HG03521 (cell line): Measurements from ENCODE around the gene TBL1Y.
"Not testable (repeated sequence)": the region's sequence is repeated elsewhere in the genome, so short reads cannot be mapped to it uniquely, and the experiment has no call there.

Source experiments
- ATAC-seq: cut with Tn5 transposase; IDR thresholded peaks from one replicate; pipeline ENCODE4 v1.9.1; 2021; ENCODE audit warnings: mild to moderate bottlenecking, moderate library complexity; ENCODE audit not compliant: unreplicated experiment

The TBL1Y gene

DNA sequence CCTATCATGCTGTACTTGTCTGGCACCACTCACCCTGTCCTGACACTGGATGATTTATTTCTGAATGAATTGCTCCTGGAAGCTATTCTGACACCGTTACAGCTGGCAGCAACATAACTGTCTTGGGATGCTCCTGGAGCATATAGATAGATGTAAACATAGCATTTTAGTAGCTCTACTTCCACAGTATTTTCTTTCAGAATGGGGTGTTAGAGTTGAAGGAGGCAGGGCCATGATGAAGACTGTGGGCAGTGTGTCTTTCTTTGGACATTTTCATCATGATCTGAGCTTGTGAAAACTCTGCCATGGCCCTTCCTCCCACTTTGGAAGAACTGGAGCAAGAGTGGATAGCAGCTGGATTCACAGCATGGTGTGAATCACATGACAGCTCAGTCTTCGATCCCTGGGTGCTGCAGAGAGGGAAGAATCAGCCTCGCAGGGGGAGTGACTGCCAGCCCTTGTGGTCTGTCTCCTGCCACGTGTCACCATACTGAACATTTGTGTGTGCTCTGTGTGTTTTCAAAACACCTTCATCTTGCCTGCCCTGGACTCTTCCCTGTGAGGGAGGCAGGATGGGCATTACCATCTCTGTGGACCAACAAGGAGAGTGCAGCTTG lies 61.9 kb downstream of the TBL1Y start:
- ATAC-seq = no peak

DNA sequence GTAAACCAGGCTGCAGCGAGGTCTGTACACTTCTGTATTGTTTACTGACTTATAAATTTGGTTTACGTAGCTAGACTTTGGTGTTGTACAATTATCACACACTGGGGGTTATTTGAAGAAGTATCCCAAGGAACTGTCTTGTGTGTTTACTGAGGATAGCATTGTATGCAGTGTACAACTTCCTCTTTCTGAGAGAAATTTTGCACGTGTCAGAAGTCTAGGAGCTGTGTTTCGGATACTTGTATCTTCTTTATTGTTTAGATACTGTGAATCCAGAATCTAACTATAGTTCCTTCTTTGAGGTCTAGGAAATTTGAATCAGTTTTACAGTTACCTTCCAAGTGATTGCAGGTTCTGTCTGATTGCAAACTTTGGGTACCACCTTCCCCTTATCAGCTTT lies 64.5 kb downstream of the TBL1Y start:
- no peak for ATAC-seq

GRCh38 chrY:6977783-6978182 lies 67.3 kb downstream of the TBL1Y start:
- ATAC-seq = no peak

DNA sequence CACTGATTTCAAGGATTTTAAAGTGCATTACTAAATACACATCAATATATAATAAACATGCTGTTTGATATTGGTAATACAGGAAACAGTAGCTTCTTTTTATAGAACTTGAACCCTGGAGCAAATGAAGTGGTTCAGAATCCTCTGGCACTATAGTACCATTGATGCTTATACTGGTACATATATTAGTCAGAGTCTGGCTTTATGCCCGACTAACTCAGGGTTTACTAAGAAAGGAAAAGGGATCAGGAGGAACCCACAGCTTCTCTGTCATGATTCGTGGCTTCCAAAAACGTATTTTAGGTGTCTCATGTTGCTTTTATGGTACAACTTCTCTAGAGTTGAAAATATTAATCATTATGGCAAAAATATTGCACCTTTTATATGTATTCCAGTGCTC lies 72.7 kb downstream of the TBL1Y start:
- no peak for ATAC-seq

- no peak for ATAC-seq
Observed at GRCh38 chrY:6987811-6988210, 77.3 kb downstream of the TBL1Y start.

GRCh38 chrY:6989886-6990620 lies 79.6 kb downstream of the TBL1Y start:
- ATAC-seq = no peak

GRCh38 chrY:6992041-6992440 lies 81.5 kb downstream of the TBL1Y start:
- ATAC-seq = no peak

DNA sequence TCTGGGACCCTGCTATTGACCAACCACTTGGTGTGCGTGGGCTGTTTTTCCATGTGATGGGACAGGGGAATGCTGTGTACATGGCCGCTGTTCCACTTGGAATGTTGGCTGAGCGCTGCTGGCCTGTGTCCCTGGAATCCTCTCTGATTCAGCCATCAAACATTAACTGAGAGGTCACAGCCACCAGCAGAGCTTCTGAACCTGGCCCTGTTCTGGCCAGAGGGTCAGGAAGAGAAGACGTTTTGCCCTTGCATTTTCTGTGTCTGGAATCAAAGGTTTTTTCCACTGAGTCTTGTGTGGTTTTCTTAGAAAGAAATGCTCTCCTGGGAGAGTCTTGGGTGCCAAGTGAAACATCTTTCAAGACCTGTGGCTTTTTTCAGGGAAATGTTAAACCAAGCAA lies 85.5 kb downstream of the TBL1Y start:
- ATAC-seq = no peak

DNA sequence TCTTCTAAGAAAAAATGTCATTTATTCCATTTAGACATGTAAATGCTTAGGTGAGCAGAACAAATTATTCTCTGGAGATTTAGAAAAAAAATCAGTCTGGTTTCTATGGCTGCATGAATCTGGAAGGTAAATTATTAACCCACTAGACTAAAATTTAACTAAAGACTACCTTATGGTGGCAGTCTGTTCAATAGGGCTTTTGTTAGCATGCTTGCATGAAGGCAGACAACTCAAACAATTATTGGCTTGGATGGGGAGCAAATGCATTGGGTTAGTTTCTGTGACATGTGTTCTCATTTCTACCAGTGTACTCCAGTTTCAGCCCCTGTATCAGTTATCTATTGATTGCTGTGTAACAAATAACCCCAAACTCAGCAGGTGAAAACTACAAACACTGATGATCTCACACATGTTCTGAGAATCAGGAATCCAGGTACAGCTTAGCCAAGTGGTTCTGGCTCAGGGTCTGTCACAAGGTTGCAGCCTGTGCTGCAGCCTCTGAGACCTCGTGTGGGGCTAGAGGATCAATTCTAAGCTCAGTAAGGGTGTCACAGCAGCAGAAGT lies 87.1 kb downstream of the TBL1Y start:
- ATAC-seq = no peak

DNA sequence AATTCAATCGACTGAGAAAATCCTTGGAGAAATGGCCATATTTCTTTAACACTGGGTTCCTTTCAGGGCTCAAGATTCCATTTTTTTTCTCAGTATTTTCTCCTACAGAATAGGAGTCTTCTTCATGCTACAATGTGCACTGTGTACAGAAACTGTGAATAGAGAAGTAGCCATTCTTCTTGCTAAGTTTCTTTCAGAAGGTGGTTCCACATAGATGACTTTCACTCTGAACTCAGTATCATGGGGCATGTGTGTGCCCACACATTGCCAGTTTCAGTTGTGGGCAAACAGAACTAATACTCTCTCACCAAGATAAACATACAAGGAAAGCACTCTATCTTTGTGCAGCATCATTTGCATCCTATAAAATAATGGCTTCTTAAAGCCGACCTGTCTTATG lies 89.4 kb downstream of the TBL1Y start:
- ATAC-seq = no peak

DNA sequence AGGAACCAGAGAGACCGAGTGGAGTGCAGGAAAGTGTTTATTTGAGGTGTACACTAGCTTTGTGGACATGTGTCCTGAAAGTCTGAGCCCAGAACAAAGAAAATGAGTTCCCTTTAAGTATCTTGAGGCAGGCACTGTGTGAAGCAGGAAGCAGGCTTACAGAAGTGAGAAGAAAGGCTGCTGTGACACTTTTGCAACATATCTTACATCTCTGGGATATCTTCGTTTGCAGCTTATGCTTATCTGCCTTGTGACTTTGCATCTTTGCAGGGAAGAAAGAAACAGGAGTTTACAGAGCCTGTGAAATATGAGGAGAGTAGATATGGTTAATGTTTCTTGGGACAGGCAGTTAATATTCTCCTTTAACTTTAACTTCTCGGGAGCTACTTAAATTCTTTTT lies 92.1 kb downstream of the TBL1Y start:
- no peak for ATAC-seq

- ATAC-seq = no peak
Observed at GRCh38 chrY:7007911-7008310, 97.4 kb downstream of the TBL1Y start.

DNA sequence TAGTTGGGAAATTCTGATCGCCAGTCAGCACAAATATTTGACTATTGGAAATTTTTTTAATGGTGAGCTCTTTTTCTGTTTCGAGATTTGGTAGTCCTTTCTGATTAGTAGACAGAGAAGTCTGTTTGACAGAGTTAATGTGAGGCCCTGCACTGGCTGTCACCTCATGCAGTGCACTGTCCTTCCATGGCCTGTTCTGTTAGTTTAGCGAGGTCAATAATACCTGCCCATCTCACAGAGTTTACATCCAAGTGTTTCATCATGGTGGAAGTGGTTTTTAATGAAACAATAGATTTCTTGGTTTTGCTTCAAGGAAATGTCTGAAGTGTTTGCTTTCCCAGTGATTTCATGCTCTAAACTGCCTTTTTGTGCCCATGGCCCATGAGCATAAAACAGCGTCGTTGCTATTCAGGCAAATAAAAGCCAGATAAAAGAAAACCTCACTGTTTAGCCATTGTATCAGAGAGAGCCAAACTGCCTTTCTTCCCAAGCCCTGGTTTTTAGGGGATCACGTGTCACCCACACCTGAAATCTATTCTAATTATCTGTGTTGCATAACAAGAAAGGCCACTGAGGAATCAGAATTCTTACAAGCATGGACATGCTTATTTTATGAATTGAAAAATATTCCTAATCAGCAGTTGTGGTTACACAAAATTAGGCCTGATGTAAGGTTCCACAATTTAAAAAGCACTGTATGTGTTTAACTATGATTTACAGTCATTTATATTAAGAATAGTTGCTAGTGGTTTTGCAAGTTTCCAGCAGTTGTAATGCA lies 98.3 kb downstream of the TBL1Y start:
- ATAC-seq = no peak

- ATAC-seq = no peak
Observed at GRCh38 chrY:7013051-7013450, 102.6 kb downstream of the TBL1Y start.

DNA sequence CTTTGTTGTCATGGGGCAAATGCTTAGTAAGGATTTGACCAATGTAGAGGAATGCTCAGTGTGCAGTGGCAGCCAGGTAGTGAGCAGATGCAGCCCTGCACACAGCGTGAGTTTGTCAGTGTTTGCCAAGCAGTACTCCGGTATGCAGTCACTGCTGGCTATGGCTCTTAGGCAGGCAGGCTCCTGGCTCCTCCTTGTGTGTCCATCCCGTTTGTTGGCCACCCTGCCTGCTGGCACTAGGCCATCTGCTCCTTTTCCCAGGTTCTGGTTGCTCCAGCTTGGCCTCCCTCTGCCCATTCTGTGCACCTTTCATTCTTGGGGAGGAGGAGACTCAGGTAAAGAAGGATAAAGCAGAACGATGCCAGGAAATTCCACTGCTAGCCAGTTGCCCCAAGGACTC lies 106.0 kb downstream of the TBL1Y start:
- no peak for ATAC-seq

DNA sequence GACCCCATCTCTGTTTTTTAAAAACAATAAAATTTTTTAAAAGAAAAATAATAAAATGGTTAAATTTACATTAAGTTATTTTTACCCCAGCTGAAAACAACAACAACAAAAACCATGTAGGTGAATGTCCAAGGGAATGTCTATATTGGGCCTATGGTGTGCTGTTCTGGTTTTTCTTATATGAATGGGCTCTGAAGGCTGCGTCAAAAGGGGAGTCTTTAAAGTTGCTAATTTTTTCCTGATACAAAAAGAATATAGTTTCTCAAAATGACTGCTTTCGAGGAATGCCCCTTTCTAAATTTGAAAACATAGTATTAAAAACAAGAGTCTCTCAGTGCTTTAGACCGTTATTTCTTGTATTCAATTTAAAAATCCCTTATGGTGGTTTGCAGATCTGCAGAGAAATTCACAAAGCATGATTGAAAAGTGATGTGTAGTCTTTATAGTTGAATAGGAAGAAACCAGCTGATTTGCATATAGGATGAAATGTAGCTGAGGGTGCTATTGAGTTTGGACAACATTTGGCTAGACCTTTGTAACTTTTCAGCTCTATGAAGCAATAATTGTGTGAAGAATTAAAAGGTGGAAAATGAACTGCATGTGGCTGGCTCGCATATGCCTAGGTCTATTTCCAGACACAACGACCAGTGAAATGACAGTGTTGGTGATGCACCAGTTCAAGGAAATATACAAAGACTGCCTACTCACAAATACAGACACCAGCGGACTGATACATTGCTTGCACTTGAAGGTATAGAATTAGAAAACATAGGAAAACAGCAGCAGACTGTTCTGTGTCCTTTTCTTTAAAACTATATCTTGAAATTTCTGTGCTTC lies 107.0 kb downstream of the TBL1Y start:
- ATAC-seq = no peak

GRCh38 chrY:7039037-7039436 lies 128.5 kb downstream of the TBL1Y start:
- no peak for ATAC-seq

GRCh38 chrY:7040662-7041061 lies 130.2 kb downstream of the TBL1Y start:
- no peak for ATAC-seq

- no peak for ATAC-seq
Observed at GRCh38 chrY:7041983-7042382, 131.5 kb downstream of the TBL1Y start.

DNA sequence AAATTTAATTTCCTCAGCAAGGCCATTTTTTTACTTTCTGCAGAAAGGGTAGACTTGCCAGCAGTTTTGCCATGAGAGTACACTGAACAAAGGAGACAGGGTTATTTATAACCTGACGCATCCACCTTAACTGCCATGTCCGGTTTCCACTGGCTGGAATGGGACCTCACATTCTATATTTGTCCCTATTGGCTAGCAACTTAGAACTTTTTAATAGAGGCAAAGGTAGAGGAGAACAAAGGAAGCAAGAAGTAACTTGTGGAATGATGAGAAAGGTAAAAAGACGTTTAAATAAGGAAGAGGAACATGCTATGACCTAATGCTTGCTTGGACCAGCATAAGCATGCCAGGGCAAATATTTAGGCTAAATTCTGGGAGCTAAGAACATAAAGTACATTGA lies 142.0 kb downstream of the TBL1Y start:
- ATAC-seq = not testable (repeated sequence)

DNA sequence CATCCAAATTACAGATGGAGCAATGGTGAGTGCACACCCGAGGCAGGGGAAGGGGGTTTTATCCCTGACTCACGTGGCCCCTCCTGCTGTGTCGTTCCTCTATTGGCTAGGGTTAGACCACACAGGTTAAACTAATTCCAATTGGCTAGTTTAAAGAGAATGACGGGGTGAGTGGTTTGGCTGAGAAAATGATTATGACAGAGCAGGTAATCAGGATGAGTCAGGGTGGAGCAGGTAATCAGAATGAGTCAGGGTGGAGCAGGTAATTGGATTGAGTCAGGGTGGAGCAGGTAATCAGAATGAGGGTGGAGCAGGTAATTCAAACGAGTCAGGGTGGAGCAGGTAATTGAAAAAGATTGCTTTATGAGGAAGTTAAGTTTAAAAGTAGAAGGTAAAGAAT lies 146.4 kb downstream of the TBL1Y start:
- ATAC-seq = no peak
